Peyer's patch (tissue), 4 donors: ENCODE data around the gene HCRTR1.

Source experiments
- POLR2A ChIP-seq, 2 donors: fragments of 450-650 bp; IDR thresholded peaks; one replicate each; pipeline ENCODE4 v1.5.1; 2017; ENCODE audit warnings: antibody characterized with exemption in 2 of 2, mild to moderate bottlenecking in 2 of 2, moderate library complexity in 2 of 2
- TF ChIP-seq, protein P1 (sequence below), 6 experiments: fragments of 450-650 bp in 4 of 6; fragments of 200-600 bp in 2 of 6; sonication (generic) in 1 of 6; IDR thresholded peaks; one replicate each; pipeline ENCODE4 v1.5.1; 2017 to 2019; ENCODE audit warnings: antibody characterized with exemption in 6 of 6, mild to moderate bottlenecking in 3 of 6, moderate library complexity in 1 of 6

DNA sequence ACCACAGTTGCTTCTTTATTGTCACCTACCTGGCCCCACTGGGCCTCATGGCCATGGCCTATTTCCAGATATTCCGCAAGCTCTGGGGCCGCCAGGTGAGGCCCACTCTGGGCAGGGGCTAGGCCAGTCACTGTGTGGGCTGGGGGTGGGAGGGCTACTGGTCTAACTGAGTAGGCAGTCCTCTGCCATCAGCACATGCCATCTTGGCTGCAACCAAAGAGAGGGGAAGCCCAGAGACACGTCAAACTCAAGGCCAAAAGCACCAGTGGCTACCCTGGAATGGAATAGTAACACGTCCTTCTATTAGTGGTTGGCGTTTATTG, 4.0 kb downstream of the HCRTR1 start:
- TF ChIP-seq, protein P1, sequence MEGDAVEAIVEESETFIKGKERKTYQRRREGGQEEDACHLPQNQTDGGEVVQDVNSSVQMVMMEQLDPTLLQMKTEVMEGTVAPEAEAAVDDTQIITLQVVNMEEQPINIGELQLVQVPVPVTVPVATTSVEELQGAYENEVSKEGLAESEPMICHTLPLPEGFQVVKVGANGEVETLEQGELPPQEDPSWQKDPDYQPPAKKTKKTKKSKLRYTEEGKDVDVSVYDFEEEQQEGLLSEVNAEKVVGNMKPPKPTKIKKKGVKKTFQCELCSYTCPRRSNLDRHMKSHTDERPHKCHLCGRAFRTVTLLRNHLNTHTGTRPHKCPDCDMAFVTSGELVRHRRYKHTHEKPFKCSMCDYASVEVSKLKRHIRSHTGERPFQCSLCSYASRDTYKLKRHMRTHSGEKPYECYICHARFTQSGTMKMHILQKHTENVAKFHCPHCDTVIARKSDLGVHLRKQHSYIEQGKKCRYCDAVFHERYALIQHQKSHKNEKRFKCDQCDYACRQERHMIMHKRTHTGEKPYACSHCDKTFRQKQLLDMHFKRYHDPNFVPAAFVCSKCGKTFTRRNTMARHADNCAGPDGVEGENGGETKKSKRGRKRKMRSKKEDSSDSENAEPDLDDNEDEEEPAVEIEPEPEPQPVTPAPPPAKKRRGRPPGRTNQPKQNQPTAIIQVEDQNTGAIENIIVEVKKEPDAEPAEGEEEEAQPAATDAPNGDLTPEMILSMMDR (IDR thresholded peaks at IDR 0.05), result no peak
- no peak for TF ChIP-seq POLR2A (IDR thresholded peaks at IDR 0.05)
